Adrenal gland (tissue), 5 donors: ENCODE results near the gene U2SURP.

Experiments
- POLR2A ChIP-seq, 2 donors: fragments of 450-650 bp; IDR thresholded peaks; one replicate each; pipeline ENCODE4 v1.6.1; 2017; ENCODE audit warnings: antibody characterized with exemption in 2 of 2, mild to moderate bottlenecking in 2 of 2, moderate library complexity in 1 of 2
- TF ChIP-seq, protein P1 (sequence below), 6 experiments: fragments of 450-650 bp in 4 of 6; fragments of 200-600 bp in 2 of 6; sonication (generic) in 1 of 6; IDR thresholded peaks; 1 replicate in 5 of 6; 2 replicates in 1 of 6; pipeline versions ENCODE4 v1.5.1 to v1.8.0; 2016 to 2021; ENCODE audit warnings: antibody characterized with exemption in 6 of 6, mild to moderate bottlenecking in 2 of 6, moderate library complexity in 1 of 6
- donor health status: DM: no; HTN: no; CAD: no.

- TF ChIP-seq, protein P1, sequence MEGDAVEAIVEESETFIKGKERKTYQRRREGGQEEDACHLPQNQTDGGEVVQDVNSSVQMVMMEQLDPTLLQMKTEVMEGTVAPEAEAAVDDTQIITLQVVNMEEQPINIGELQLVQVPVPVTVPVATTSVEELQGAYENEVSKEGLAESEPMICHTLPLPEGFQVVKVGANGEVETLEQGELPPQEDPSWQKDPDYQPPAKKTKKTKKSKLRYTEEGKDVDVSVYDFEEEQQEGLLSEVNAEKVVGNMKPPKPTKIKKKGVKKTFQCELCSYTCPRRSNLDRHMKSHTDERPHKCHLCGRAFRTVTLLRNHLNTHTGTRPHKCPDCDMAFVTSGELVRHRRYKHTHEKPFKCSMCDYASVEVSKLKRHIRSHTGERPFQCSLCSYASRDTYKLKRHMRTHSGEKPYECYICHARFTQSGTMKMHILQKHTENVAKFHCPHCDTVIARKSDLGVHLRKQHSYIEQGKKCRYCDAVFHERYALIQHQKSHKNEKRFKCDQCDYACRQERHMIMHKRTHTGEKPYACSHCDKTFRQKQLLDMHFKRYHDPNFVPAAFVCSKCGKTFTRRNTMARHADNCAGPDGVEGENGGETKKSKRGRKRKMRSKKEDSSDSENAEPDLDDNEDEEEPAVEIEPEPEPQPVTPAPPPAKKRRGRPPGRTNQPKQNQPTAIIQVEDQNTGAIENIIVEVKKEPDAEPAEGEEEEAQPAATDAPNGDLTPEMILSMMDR (IDR thresholded peaks at IDR 0.05) = no peak
- no peak for TF ChIP-seq POLR2A (IDR thresholded peaks at IDR 0.05)
These were observed 29.1 kb upstream of the U2SURP start for GRCh38 chr3:142972092-142972753.
